Activated naive CD8-positive, alpha-beta T cell treated with anti-CD3 and anti-CD28 coated beads, Interleukin-2, amount 10 ng/mL, durations not matched to agents 7 days and 5 days (primary cell): Measurements from ENCODE around the gene TIFAB. TPM values are rescaled to one million over a fixed set of nuclear protein-coding genes. Genes with fewer than 3 reads are reported as not detected.

Experiments used
- ATAC-seq: fragments of 150-1000 bp; cut with Tn5 transposase; one replicate; pipeline ENCODE4 v1.10.0; 2021; ENCODE audit warnings: low read depth, moderate library complexity
- POLR2A ChIA-PET: fragments of 350-600 bp; sonication (Branson Sonifier 250); formaldehyde crosslinking; loops from one replicate; lab custom pipeline; 2021; ENCODE audit warnings: antibody characterized with exemption; lab: Charles Lee
- DNase-seq: peaks from one replicate; pipeline ENCODE4 v3.0.0; 2021
- H3K27ac Mint-ChIP-seq: one replicate; pipeline ENCODE4 v1.8.0; 2022; ENCODE audit warnings: mild to moderate bottlenecking, mixed read lengths
- H3K27me3 Mint-ChIP-seq: one replicate; pipeline ENCODE4 v1.8.0; 2022; ENCODE audit warnings: mild to moderate bottlenecking, moderate library complexity, mixed read lengths
- H3K36me3 Mint-ChIP-seq: one replicate; pipeline ENCODE4 v1.8.0; 2021; ENCODE audit warnings: mild to moderate bottlenecking, mixed read lengths
- H3K4me1 Mint-ChIP-seq: one replicate; pipeline ENCODE4 v1.8.0; 2021; ENCODE audit warnings: mixed read lengths
- H3K4me3 Mint-ChIP-seq: one replicate; pipeline ENCODE4 v1.8.0; 2022; ENCODE audit warnings: mild to moderate bottlenecking, moderate library complexity, mixed read lengths
- H3K9me3 Mint-ChIP-seq: one replicate; pipeline ENCODE4 v1.8.0; 2021; ENCODE audit warnings: mixed read lengths
- total RNA-seq, 2 experiments: library from RNA; stranded (reverse); gene quantifications; one replicate each; pipeline ENCODE4 v1.2.3, GENCODE V29; 2021

TIFAB gene
- total RNA-seq, 2 experiments from 2014 or later = not detected

DNA sequence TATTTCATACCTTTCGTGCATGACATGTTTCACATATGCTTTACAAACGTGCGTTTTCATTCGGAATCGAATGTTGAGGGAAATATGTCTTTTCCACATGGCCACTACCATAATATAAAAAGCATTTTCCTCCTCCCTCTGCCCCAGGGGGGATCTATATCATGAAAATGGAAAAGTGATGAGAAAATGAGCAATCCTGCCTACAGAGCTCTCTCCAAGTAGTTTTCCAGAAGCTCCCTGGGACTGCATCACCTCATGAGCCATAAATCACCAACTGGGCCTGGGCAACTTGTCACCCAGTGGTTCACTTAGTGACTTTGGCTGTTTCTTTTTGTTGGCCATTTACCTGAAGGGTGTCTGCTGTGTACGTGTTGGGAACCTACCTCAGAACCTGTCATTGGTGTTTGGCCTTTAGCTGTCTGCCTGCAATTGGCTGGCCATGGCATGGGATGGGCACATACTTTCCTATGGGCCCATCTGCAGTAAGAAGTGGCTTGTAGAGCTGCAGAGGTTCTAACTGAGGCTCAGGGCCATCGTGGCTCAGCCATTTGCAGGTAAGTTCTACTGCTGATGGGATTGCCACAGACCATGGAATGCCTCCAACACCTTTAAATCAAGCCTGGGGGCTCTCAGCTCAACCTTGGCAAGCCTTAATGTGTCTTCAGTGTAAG, 9.5 kb upstream of the TIFAB start:
- H3K4me3 Mint-ChIP-seq = no peak overlapping the region
- H3K4me1 Mint-ChIP-seq = peaks cover 9% of the 10 kb centered on the region
- no peak overlapping the region for H3K27ac Mint-ChIP-seq
- H3K36me3 Mint-ChIP-seq = no peaks in the 10 kb centered on the region
- peaks cover 20% of the 10 kb centered on the region for H3K27me3 Mint-ChIP-seq
- ATAC-seq (no peak), DNase-seq (no peak)
- H3K9me3 Mint-ChIP-seq = no peaks in the 10 kb centered on the region
- POLR2A ChIA-PET = no interaction called here

- H3K36me3 Mint-ChIP-seq = no peaks in the 10 kb centered on the region
- H3K4me3 Mint-ChIP-seq = no peak overlapping the region
- peaks cover 21% of the 10 kb centered on the region for H3K27me3 Mint-ChIP-seq
- no peaks in the 10 kb centered on the region for H3K9me3 Mint-ChIP-seq
- peaks cover 3% of the 10 kb centered on the region for H3K4me1 Mint-ChIP-seq
- no peak for DNase-seq
- POLR2A ChIA-PET = no interaction called here
- H3K27ac Mint-ChIP-seq = no peak overlapping the region
- no peak for ATAC-seq
Measured at GRCh38 chr5:135460246-135461033, 8.3 kb upstream of the TIFAB start.

DNA sequence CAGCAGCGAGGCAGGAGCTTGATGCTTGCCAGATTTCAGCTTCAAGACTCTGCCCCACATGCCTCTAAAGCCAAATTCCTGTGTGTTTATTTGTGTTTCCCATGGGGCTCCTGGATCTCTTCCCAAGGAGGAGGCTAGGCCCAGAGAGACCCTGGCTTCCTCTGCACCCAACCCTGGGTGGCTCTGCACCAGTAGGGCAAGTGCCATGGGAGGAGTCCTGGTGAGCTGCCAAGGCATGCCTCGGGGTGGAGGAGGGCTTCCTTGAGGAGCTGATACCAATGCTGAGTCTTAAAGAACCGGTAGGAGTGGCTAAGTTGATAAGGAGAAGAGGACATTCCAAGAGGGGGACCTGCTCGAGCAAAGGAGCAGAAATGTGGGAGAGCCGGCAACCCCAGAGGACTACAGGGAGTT, 6.8 kb upstream of the TIFAB start:
- Mint-ChIP-seq H3K4me1 (peaks cover 3% of the 10 kb centered on the region), H3K36me3 (no peaks in the 10 kb centered on the region), H3K27ac (no peak overlapping the region), H3K9me3 (no peaks in the 10 kb centered on the region), H3K4me3 (no peak overlapping the region), H3K27me3 (peaks cover 19% of the 10 kb centered on the region)
- DNase-seq (no peak), ATAC-seq (no peak)
- POLR2A ChIA-PET = no interaction called here

GRCh38 chr5:135458356-135458755, 6.2 kb upstream of the TIFAB start:
- Mint-ChIP-seq H3K36me3 (no peaks in the 10 kb centered on the region), H3K27me3 (peaks cover 19% of the 10 kb centered on the region), H3K4me3 (no peak overlapping the region), H3K27ac (no peak overlapping the region), H3K4me1 (peaks cover 3% of the 10 kb centered on the region), H3K9me3 (no peaks in the 10 kb centered on the region)
- POLR2A ChIA-PET = no interaction called here
- no peak for ATAC-seq
- DNase-seq = no peak

- Mint-ChIP-seq H3K9me3 (no peaks in the 10 kb centered on the region), H3K4me3 (no peak overlapping the region), H3K27ac (no peak overlapping the region), H3K36me3 (no peaks in the 10 kb centered on the region), H3K4me1 (peaks cover 3% of the 10 kb centered on the region), H3K27me3 (peaks cover 19% of the 10 kb centered on the region)
- DNase-seq (peak; percentile 69), ATAC-seq (peak; percentile 62)
- POLR2A ChIA-PET = no interaction called here
Measured at GRCh38 chr5:135457424-135458071, 5.4 kb upstream of the TIFAB start.

GRCh38 chr5:135456238-135457099, 4.3 kb upstream of the TIFAB start:
- POLR2A ChIA-PET = no interaction called here

GRCh38 chr5:135455876-135456237, 3.7 kb upstream of the TIFAB start:
- Mint-ChIP-seq H3K27ac (no peak overlapping the region), H3K27me3 (peaks cover 24% of the 10 kb centered on the region), H3K4me3 (no peak overlapping the region), H3K9me3 (no peaks in the 10 kb centered on the region), H3K36me3 (no peaks in the 10 kb centered on the region), H3K4me1 (no peaks in the 10 kb centered on the region)
- ATAC-seq (no peak), DNase-seq (peak; percentile 11)
- POLR2A ChIA-PET = no interaction called here

More at GRCh38 chr5:135456238-135457099, 4.3 kb upstream of the TIFAB start:
- Mint-ChIP-seq H3K9me3 (no peaks in the 10 kb centered on the region), H3K27ac (no peak overlapping the region), H3K27me3 (peaks cover 19% of the 10 kb centered on the region), H3K36me3 (no peaks in the 10 kb centered on the region), H3K4me3 (no peak overlapping the region), H3K4me1 (no peaks in the 10 kb centered on the region)
- ATAC-seq = no peak
- peak; percentile 8 for DNase-seq

DNA sequence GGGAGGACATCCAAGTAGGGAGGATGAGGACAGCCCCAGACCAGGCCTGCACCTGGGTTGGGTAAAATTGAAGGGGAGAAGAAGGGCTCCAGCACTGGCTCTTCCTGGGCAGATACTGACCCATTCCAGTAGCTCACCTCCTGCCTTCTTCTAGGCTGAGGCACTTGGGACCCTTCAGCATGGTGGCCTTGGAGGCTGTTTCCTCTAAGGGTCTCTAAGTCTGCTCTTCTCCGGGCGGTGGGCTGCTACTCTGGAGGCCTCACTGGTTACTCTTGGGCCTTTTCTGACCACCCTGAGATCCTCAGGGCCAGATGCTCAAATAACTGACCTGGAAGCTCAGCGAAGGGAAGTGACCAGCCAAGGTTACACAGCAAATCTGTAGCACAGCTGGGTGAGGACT, 2.8 kb upstream of the TIFAB start:
- H3K27ac Mint-ChIP-seq = no peak overlapping the region
- peaks cover 22% of the 10 kb centered on the region for H3K27me3 Mint-ChIP-seq
- POLR2A ChIA-PET = no interaction called here
- H3K4me1 Mint-ChIP-seq = no peaks in the 10 kb centered on the region
- no peak for ATAC-seq
- no peaks in the 10 kb centered on the region for H3K9me3 Mint-ChIP-seq
- no peak overlapping the region for H3K4me3 Mint-ChIP-seq
- no peaks in the 10 kb centered on the region for H3K36me3 Mint-ChIP-seq
- peak; percentile 10 for DNase-seq

DNA sequence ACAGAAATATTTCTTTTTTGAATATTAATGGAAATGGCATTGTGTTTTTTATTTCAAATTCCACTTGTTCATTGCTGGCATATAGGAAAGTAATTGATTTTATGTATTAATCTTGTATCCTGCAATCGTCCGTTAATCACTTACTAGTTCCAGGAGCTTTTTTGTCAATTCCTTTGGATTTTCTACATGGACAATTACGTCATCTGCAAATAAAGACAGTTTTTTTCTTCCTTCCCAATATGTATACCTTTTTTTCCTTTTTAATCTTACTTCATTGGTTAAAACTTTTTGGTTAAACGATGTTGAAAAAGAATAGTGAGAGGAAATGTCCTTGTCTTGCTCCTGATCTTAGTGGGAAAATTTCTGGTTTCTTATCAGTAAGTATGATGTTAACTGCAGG, 1.5 kb upstream of the TIFAB start:
- Mint-ChIP-seq H3K36me3 (no peaks in the 10 kb centered on the region), H3K4me3 (no peak overlapping the region), H3K27me3 (peaks cover 22% of the 10 kb centered on the region), H3K9me3 (no peaks in the 10 kb centered on the region), H3K4me1 (no peaks in the 10 kb centered on the region), H3K27ac (no peak overlapping the region)
- DNase-seq (no peak), ATAC-seq (no peak)
- POLR2A ChIA-PET = no interaction called here

DNA sequence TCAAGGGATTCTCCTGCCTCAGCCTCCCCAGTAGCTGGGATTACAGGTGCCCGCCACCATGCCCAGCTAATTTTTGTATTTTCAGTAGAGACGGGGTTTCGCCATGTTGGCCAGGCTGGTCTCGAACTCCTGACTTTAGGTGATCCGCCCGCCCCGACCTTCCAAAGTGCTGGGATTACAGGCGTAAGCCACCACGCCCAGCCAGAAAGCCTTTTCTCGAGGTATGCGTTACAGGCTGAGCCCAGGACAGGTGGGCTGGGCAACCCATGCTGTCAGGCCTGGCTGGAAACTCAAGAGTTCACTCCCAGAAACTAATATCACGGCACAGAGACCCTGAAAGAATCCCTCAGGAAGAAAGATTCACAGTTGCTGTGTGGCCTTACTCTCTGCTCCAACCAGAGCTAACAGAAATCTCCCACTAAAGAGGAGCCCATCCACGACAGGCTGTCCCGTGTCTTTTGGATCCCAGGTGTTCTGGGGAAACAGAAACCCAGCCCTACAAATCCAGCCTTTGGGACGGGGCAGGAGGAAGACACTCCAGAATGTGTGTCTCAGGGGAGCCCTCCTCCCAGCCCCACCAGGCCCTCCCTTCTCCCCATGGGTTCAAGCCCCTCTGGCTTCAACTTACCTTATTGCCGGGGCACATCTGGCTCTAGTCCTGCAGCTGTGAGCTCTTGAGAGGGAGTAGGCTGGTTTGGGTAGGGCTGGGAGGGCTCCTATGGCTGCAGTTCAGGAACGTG, 400 bp downstream of the TIFAB start:
- peaks cover 22% of the 10 kb centered on the region for H3K27me3 Mint-ChIP-seq
- no peak overlapping the region for H3K27ac Mint-ChIP-seq

DNA sequence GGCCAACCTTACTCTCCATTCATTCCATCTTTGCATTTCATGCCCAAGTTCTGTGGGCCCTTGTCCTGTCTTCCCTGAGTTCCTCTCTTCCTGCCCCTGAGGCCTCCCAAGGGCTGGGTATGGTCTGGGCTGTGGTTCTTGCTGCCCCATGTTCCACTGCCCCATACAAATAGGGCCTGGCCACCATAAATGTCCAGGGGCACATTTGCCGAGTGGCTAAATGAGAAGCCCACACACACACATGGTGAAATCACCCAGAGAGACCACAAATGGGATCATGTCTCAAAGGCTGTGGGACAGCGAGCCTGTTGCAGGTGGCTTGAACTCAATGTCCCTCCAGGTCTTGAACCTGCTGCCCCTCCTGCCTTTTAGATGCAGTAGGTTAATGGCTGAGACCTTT, 1.2 kb downstream of the TIFAB start:
- Mint-ChIP-seq H3K4me3 (no peak overlapping the region), H3K27ac (no peak overlapping the region), H3K4me1 (no peaks in the 10 kb centered on the region), H3K9me3 (no peaks in the 10 kb centered on the region), H3K27me3 (peaks cover 17% of the 10 kb centered on the region), H3K36me3 (no peaks in the 10 kb centered on the region)
- ATAC-seq = no peak
- POLR2A ChIA-PET = no interaction called here
- no peak for DNase-seq

More for the DNA sequence above, 400 bp downstream of the TIFAB start:
- peak; percentile 13 for DNase-seq
- no peaks in the 10 kb centered on the region for H3K36me3 Mint-ChIP-seq
- H3K9me3 Mint-ChIP-seq = no peaks in the 10 kb centered on the region
- H3K4me1 Mint-ChIP-seq = no peaks in the 10 kb centered on the region
- ATAC-seq = no peak
- POLR2A ChIA-PET = no interaction called here
- H3K4me3 Mint-ChIP-seq = no peak overlapping the region

DNA sequence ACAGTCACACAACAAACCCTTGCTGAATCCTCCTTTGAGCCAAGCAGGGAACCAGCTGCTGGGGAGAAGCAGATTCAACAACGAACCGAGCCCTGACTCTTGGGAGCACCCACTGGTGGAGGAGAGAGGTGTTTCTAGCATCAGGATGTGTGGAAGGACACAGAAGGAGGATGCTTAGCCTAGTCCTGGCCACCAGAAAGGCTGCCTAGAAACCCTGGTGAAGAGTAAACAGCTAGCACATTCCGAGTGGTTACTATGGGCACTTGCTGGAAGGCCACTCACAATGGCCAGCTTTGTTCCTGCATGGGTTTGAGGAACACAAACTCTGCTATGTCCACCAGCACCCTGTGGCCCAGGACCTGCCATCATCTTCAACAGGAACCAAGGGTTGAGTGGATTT, 1.8 kb downstream of the TIFAB start:
- Mint-ChIP-seq H3K4me1 (no peaks in the 10 kb centered on the region), H3K27ac (no peak overlapping the region), H3K27me3 (peaks cover 15% of the 10 kb centered on the region), H3K36me3 (no peaks in the 10 kb centered on the region), H3K9me3 (no peaks in the 10 kb centered on the region), H3K4me3 (no peak overlapping the region)
- ATAC-seq (no peak), DNase-seq (no peak)
- POLR2A ChIA-PET = no interaction called here

DNA sequence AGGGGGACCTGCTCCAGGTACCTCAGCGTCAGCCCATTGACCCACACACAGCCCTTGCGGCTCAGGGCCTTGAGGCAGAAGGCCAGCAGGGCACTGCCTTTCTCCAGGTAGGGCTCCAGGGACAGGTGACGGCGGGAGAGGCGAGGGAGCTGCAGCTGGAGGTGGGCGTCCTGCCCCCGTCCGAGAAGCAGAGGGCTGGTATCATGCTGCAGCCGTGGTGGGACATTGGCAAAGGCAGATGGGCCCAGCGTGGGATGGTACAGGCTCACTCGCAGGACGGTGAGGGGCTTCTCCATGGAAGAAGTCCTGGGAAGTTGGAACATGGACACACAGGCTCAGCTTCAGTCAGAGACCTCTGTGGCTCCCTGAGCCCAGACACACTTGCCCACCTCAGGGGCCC, 2.5 kb downstream of the TIFAB start:
- DNase-seq (no peak), ATAC-seq (no peak)
- Mint-ChIP-seq H3K27me3 (peaks cover 14% of the 10 kb centered on the region), H3K36me3 (no peaks in the 10 kb centered on the region), H3K4me3 (no peak overlapping the region), H3K9me3 (no peaks in the 10 kb centered on the region), H3K4me1 (no peaks in the 10 kb centered on the region), H3K27ac (no peak overlapping the region)
- POLR2A ChIA-PET = no interaction called here
